ENCODE results near the gene ACSF3.

ACSF3 gene

DNA sequence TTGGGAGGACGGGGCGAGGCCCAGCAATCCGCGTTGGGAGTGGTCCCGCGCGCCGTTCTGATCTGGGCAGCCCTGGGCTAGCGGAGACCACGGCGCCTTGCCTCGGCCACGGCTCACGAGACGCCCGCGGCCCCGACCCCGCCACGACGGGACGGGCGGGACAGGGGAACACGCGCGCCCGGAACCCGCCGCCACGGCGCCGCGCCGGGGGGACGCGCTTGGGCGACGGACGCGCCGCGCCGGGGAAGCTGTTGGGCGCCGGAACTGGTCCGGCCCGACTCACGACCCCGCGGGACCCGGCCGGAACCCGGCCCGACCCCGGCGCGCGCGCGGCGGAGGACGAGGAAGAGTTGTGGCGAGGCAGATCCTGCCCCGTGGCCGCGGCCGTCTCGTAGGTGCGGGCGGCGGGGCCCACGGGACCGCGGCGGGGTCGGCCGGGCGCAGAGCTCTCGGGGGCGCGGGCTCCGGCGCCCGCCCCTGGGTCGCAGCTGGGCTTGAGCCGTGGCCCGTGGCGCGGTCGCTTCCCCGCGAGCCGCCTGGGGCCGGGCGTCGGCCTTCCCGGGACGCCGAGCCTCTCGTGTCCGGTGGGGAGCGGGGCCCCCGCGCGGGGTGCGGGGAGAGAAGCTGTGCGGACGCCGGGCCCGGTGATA lies at the start of gene ACSF3:
Gene ACSF3, plus strand, starts transcription at position 251 of the 650 bp plus-strand sequence. CDS start 6,830 bp downstream, outside the sequence.
- no peak for DNase-seq

GRCh38 chr16:89044418-89045180 lies 49.1 kb upstream of the ACSF3 start:
- no peak for DNase-seq

GRCh38 chr16:89045181-89045815 lies 48.4 kb upstream of the ACSF3 start:
- no peak for DNase-seq

- DNase-seq = no peak
Measured at GRCh38 chr16:89045881-89046280, 47.8 kb upstream of the ACSF3 start.

GRCh38 chr16:89046491-89046890 lies 47.2 kb upstream of the ACSF3 start:
- DNase-seq = no peak

GRCh38 chr16:89047331-89048089 lies 46.1 kb upstream of the ACSF3 start:
- DNase-seq = no peak

DNA sequence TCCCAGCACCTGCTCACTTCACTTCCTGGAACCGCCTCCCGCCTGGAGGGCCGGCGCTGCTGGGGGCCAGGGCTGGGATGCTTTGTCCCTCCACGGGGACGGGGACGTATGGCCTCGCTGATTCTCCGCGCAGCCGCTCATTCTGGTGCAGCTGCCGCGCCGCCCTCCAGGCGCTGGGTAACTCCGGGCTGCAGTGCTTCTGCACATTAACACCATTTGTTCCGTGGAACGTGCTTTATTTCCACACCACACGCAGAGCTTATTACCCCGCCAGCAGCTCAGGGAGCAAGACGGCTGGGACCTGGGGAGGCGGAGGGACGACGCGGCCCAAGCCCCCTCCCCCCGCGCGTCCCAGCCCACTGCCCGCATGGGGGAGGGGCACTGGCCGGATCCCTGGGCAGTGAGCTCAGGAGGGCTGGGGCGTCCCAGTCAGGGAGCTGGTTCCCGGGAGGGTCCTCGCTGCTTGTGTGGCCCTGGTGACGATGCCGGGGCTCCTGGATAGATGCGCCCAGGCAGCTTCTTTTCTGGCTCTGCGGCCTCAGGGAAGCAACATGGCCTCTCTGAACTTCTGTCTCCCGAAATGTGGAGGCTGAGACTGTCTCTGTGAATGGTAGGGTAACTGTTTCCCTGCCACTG lies 45.4 kb upstream of the ACSF3 start:
- DNase-seq = no peak

DNA sequence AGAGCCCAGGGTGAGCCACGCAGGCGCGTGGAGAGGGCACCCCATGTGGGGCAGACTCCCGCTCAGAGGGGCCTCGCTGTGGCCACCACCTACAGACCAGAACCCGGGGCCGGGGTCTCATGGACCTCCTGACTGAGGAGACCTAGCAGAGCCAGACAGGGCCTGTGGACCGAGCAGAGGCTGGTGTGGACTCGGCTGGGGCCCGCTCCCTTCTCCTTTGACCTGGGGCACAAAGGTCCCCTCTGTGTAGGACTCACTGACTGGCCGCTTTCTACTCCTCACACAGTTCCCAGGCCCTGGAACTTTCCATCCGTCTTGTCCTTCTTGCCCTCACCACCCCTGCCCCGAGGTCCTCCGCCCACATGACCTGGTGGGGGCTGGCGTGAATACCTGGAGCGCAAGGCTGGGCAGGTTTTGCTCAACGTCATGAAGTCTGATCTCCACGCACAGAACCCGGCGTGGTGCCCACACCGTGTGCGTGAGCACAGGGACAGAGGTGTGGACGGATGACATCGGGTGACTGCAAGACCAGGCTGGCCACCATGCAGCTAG lies 44.7 kb upstream of the ACSF3 start:
- no peak for DNase-seq

GRCh38 chr16:89049484-89050118 lies 44.1 kb upstream of the ACSF3 start:
- DNase-seq = no peak

GRCh38 chr16:89050119-89050867 lies 43.4 kb upstream of the ACSF3 start:
- DNase-seq = no peak

- no peak for DNase-seq
Measured at GRCh38 chr16:89050868-89051311, 42.8 kb upstream of the ACSF3 start.

GRCh38 chr16:89051521-89052166 lies 42.0 kb upstream of the ACSF3 start:
- no peak for DNase-seq

DNA sequence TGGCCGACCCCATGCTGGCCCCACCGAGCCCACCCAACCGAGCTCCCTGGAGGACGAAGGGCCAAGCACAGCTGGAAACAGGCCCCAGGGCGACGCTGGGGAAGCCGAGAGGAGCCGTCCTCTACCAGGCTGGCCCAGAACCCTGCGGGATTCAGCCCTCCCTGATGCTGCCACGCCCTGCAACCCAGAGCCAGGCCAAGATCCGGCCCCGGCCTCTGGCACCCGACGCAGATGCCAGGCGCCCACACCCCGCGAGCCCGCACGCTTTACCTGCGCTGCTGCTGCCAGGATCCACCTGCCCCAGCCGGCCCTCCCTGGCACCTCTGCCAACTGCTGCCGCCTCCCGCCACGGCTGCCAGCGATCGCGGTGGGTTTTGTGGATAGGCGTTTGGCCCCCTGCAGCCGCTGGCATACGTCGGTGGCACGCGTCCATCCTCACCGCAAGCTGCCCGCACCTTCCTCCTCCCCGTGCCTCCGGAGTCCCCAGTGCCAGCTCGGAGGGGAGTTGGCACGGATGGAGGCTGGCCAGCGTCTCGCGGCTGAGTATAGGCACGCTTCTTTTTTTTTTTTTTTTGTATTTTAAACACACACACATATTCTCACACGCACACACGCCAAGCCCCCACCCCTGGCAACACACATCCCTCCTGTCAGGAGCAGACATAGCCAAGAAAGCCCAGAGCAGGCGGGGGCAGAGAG lies 41.3 kb upstream of the ACSF3 start:
- no peak for DNase-seq

GRCh38 chr16:89052890-89053724 lies 40.5 kb upstream of the ACSF3 start:
- DNase-seq = no peak

GRCh38 chr16:89053725-89054029 lies 40.0 kb upstream of the ACSF3 start:
- DNase-seq = no peak

DNA sequence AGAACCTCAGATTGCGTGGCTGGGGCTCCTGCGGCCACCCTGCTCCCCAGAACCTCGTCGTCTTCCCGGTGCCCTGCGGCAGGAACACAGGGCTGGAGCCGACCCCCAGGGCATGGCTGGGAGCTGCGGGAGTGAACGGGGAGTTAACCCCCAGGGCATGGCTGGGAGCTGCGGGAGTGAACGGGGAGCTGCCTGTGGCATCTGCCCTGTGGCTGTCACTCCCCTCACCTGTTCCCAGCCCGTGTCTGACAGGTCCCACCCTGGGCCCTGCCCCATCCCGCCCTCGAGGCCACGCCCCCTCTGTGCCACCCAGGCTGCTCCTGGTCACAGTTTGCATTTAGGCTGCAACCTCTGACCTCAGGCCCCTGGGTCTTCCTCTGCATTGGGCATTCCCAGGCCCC lies 39.4 kb upstream of the ACSF3 start:
- no peak for DNase-seq

GRCh38 chr16:89054714-89055113 lies 38.9 kb upstream of the ACSF3 start:
- no peak for DNase-seq

DNA sequence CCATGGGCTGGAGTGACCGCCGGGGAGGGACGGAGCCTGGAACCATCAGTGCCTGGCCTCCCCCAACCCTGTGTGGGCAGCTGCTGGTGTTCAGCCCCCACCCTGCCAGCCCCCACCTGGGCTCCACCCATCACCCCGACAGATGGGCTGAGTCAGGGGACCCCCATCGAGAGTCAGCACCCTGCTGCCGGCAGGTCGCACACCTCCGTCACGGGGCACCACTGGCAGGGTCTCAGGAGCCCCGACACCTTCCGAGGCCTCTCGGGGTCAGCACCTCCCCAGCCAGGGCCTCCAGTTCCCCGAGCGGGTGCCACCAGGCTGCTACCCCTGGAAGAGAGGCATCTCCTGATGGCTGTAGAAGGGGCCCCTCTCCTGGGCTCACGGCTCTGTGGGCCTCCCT lies 38.3 kb upstream of the ACSF3 start:
- DNase-seq = no peak

DNA sequence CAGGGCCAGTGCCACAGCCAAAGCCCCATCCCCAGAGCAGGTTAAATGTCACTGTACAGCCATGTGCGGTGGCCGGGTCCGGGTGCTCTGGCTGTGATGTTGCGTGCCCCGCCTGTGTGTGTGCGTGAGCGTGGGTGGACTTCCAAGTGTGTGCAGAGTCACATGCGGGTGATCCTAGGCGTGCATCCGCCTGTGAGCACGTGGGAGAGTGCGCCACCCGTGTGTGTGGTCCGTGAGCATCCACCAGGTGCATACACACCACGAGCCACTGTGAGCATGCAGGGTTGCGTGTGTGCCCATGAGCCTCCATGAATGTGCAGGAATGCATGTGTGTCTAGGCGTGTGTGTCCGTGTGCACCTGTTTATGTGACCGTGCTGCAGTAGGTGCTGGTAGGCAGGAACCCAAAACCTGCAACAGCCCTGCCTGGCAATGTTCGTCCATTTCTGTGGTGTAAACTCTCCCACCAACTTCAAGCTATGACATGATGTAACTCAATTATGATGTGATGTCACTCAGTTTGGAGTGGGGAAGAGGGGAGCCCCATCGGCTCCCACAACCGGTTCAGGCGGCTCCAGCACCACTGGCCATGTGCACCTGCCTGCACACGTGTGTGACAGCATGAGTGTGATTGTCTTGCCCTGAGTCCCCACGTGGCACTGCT lies 37.6 kb upstream of the ACSF3 start:
- DNase-seq = no peak

Data from amniotic stem cell (primary cell).